Tibial artery (tissue), 4 donors: ENCODE results near the gene SLU7.

Experiments used
- DNase-seq, 2 donors: peaks; one replicate each; pipeline ENCODE4 v3.0.0-alpha.2; 2019
- H3K27ac ChIP-seq, 2 donors: fragments of 200-600 bp; sonication (generic) in 1 of 2; 1 replicate in 1 of 2; 2 replicates in 1 of 2; pipeline ENCODE4 v1.5.1; 2018 to 2019; ENCODE audit warnings: mild to moderate bottlenecking in 1 of 2
- H3K27me3 ChIP-seq, 2 donors: fragments of 200-600 bp; sonication (generic) in 1 of 2; one replicate each; pipeline versions ENCODE4 v1.5.1 to v1.6.0; 2016 to 2019
- H3K36me3 ChIP-seq, 3 donors: fragments of 200-600 bp; sonication (generic) in 2 of 3; one replicate each; pipeline ENCODE4 v1.5.1; 2016 to 2019; ENCODE audit warnings: mild to moderate bottlenecking in 2 of 3
- H3K4me1 ChIP-seq, 4 donors: fragments of 200-600 bp; sonication (generic) in 2 of 4; 1 replicate in 3 of 4; 2 replicates in 1 of 4; pipeline ENCODE4 v1.5.1; 2016 to 2019
- H3K4me3 ChIP-seq, 2 donors: fragments of 200-600 bp; sonication (generic) in 1 of 2; 1 replicate in 1 of 2; 2 replicates in 1 of 2; pipeline ENCODE4 v1.5.1; 2018 to 2019; ENCODE audit warnings: mild to moderate bottlenecking in 2 of 2
- H3K9me3 ChIP-seq, 3 donors: fragments of 200-600 bp; sonication (generic) in 1 of 3; one replicate each; pipeline ENCODE4 v1.5.1; 2016 to 2019
- intact Hi-C: fragments of 100-400 bp; cut with DNase I; formaldehyde crosslinking; loops from one replicate; pipeline ENCODE4 v1.15.0; 2023; ENCODE audit warnings: low total_unique reads
- TF ChIP-seq, protein P1 (sequence below), 2 experiments: fragments of 200-600 bp in 1 of 2; fragments of 450-650 bp in 1 of 2; IDR thresholded peaks; one replicate each; pipeline ENCODE4 v1.5.1; 2017 to 2019; ENCODE audit warnings: antibody characterized with exemption in 2 of 2, mild to moderate bottlenecking in 1 of 2, moderate library complexity in 1 of 2

SLU7 gene

DNA sequence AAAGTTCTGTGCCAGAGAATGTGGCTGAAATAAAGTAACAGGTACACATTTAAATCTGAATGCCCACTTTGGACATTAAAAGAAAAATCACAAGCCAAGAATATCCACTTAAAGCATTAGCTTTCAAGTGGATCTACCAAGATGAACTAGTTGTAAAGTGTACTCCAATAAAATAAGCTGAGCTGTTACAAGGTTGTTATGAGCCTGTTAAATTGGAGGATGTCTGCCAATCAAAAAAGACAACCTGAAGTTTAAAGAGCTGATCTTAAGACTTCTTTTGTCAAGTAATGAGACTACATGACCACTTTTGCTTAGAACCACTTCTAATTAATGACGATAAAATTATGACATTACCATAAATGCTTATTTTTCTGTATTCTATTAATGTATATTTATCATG, 21.4 kb downstream of the SLU7 start:
- H3K4me1 ChIP-seq = peaks cover 0 to 49% (median 33%) of the 10 kb centered on the region in 4 donors
- intact Hi-C loops = no loop called here
- no peak overlapping the region for H3K4me3 ChIP-seq
- H3K36me3 ChIP-seq = peaks cover 3 to 11% (median 10%) of the 10 kb centered on the region in 3 donors
- TF ChIP-seq, protein P1, sequence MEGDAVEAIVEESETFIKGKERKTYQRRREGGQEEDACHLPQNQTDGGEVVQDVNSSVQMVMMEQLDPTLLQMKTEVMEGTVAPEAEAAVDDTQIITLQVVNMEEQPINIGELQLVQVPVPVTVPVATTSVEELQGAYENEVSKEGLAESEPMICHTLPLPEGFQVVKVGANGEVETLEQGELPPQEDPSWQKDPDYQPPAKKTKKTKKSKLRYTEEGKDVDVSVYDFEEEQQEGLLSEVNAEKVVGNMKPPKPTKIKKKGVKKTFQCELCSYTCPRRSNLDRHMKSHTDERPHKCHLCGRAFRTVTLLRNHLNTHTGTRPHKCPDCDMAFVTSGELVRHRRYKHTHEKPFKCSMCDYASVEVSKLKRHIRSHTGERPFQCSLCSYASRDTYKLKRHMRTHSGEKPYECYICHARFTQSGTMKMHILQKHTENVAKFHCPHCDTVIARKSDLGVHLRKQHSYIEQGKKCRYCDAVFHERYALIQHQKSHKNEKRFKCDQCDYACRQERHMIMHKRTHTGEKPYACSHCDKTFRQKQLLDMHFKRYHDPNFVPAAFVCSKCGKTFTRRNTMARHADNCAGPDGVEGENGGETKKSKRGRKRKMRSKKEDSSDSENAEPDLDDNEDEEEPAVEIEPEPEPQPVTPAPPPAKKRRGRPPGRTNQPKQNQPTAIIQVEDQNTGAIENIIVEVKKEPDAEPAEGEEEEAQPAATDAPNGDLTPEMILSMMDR (IDR thresholded peaks at IDR 0.05) = no peak
- no peaks in the 10 kb centered on the region for H3K9me3 ChIP-seq
- H3K27ac ChIP-seq = peak overlapping the region in 1 of 2 donors; percentile 23
- no peaks in the 10 kb centered on the region for H3K27me3 ChIP-seq
- no peak for DNase-seq

DNA sequence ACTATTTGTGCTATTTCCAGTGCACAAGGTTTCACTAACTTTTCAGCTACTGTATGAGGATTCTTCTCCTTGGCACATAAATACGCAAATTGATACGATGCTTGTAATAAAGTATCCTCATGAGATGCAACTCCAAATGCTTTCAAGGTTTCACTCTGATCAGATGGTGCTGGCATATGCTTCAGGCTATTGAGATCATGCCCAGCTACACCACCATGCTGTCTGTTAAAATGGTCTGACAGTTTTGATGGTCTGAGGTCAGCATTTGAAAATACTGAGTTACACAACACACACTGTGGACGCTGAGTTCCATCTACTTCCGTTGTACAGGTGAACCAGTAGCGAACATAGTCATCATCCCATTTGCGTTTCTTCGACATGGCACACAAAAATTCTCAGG, 23.8 kb downstream of the SLU7 start:
- no peak for DNase-seq
- intact Hi-C loops = no loop called here

DNA sequence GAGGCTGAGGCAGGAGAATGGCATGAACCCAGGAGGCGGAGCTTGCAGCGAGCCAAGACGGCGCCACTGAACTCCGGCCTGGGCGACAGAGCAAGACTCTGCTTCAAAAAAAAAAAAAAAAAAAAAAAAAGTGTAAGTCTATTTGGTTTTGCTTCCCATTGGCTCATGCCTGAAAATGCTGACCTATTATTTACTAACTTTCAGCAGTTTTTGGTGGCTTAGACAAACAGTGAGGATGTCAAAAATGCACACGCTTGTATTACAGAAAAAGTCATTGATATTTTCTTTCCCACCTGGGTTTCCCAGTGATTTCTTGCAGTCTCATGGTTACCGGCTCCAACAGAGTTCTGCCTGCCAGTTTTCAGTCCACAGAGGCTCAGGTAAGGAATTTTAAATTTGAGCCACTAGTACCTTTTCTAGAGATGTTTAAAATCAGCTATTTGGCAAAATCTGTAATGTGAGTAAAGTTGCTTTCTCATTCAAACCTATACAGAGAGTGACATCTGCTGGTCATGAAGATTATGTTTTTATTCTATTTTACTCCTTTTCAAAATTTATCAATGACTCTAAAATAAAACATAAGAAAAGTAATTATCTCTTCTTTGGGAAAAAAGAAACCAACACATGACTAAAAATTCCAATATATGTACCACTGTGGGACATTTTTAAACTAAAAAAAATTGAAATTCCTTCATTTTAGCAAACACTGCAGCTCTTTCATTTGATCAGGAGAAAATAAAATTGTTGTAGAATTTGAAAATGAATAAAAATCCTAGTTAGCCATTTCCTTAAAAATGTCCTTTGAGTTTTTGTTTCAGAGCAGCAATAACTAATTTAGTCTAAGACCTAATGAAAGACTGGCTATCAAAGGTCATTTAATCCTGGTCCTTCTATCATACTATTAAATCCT, 27.8 kb downstream of the SLU7 start:
- no peak for DNase-seq
- intact Hi-C loops = no loop called here

More for the DNA sequence above, 23.8 kb downstream of the SLU7 start:
- Histone ChIP-seq H3K27me3 (no peaks in the 10 kb centered on the region), H3K9me3 (no peaks in the 10 kb centered on the region), H3K36me3 (no peaks in the 10 kb centered on the region), H3K4me3 (no peak overlapping the region), H3K27ac (no peak overlapping the region), H3K4me1 (peaks cover 0 to 48% (median 31%) of the 10 kb centered on the region in 4 donors)
- TF ChIP-seq, protein P1 (IDR thresholded peaks at IDR 0.05) = no peak

DNA sequence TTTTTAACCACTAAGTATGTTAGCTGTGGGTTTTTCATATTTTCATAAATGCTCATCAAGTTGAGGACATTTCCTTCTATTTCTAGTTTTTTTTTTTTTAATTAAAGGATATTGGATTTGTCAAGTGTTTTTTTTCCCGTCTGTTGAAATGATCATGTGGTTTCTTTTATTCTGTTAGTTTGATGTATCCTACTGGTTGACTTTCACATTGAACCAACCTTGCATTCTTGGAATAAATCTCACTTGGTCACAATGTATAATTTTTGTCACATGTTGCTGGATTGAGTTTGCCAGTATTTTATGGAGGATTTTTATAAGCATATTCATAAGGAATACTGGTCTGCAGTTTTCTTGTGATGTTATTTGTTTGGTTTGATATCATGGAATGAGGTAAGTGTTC, 31.4 kb downstream of the SLU7 start:
- Histone ChIP-seq H3K27ac (no peak overlapping the region), H3K4me1 (no peaks in the 10 kb centered on the region), H3K4me3 (no peak overlapping the region), H3K36me3 (peaks cover 0 to 9% (median 0%) of the 10 kb centered on the region in 3 donors), H3K9me3 (peaks cover 0 to 12% (median 12%) of the 10 kb centered on the region in 3 donors), H3K27me3 (no peaks in the 10 kb centered on the region)
- TF ChIP-seq, protein P1 (IDR thresholded peaks at IDR 0.05) = no peak
- intact Hi-C loops = loop anchor here (5.0 kb wide), 1 partner anchor 190 kb away; no protein-coding TSS in a partner anchor
- no peak for DNase-seq

More for the DNA sequence above, 27.8 kb downstream of the SLU7 start:
- Histone ChIP-seq H3K4me1 (peaks cover 0 to 17% (median 6%) of the 10 kb centered on the region in 4 donors), H3K27ac (no peak overlapping the region), H3K36me3 (peaks cover 0 to 9% (median 0%) of the 10 kb centered on the region in 3 donors), H3K4me3 (no peak overlapping the region), H3K27me3 (no peaks in the 10 kb centered on the region), H3K9me3 (peaks cover 0 to 12% (median 12%) of the 10 kb centered on the region in 3 donors)
- TF ChIP-seq, protein P1 (IDR thresholded peaks at IDR 0.05) = peak; percentile 55 to 60

DNA sequence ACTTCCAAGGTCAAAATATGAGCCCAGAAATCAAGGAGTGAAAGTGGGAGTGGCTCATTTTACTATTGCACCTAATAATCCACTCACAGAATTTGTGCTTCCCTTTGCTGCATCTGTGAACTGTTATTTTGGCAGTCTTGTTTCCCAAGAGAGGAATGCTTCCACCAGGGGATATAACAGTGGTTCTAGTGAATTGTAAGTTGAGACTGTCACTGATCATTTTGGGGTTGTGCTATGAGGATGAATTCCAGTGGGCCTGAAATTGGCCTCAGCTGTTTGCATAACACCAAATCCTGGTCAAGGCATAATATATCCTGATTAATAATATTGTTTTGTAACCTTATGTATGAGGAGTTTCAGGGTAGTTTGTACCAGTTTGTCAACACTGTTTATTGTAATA, 33.4 kb downstream of the SLU7 start:
- Histone ChIP-seq H3K36me3 (peaks cover 0 to 9% (median 0%) of the 10 kb centered on the region in 3 donors), H3K4me3 (no peak overlapping the region), H3K27me3 (no peaks in the 10 kb centered on the region), H3K27ac (no peak overlapping the region), H3K4me1 (no peaks in the 10 kb centered on the region), H3K9me3 (peaks cover 0 to 12% (median 12%) of the 10 kb centered on the region in 3 donors)
- DNase-seq = no peak
- TF ChIP-seq, protein P1 (IDR thresholded peaks at IDR 0.05) = no peak
- intact Hi-C loops = loop anchor here (5.0 kb wide), 1 partner anchor 188 kb away; no protein-coding TSS in a partner anchor
